ENCODE results near the gene TNFSF10.
"Not testable (repeated sequence)": the region's sequence is repeated elsewhere in the genome, so short reads cannot be mapped to it uniquely, and the experiment has no call there.

The TNFSF10 gene

DNA sequence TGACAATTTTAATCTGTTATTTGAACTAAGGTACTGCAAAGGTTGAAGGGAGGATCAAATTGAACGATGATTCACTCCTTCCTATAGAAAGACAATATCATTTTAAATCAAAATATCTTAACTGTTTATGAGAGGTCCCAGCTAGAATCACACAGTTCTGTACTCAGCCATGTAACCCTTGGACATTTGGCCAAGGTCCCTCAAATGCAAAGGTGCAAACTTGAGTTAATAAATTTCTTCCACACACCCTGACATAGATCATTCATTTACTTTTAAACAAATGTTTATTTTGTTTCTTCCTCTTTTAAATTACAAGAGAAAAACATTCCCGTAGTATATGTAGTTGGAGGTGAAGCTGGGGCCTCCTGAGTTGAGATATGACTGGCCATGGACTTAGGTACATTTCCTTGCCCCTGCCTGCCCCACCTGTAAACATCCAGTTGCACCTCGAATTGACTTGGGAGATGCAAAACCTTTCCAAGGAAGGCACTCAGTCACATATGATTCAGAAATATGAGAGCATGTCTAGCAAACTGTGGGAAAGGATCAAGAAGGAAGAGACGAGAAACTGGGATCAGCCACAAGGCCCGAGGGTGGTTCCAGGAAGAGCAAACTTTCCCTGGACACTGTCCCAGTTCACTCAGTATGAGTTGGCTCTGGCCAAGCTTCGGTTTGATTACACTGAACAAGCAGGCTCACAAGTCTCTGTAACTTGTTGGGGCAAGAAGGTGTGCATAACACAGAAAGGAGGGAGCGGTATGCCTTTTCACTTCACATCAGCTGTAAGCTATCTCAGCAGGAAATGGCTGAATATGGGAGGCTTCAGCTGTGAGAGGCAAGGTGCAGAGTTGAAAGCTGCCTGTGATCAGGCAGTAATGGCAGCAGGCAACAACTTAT is 6.7 kb downstream of the TNFSF10 start:
- DNase-seq: no peak

DNA sequence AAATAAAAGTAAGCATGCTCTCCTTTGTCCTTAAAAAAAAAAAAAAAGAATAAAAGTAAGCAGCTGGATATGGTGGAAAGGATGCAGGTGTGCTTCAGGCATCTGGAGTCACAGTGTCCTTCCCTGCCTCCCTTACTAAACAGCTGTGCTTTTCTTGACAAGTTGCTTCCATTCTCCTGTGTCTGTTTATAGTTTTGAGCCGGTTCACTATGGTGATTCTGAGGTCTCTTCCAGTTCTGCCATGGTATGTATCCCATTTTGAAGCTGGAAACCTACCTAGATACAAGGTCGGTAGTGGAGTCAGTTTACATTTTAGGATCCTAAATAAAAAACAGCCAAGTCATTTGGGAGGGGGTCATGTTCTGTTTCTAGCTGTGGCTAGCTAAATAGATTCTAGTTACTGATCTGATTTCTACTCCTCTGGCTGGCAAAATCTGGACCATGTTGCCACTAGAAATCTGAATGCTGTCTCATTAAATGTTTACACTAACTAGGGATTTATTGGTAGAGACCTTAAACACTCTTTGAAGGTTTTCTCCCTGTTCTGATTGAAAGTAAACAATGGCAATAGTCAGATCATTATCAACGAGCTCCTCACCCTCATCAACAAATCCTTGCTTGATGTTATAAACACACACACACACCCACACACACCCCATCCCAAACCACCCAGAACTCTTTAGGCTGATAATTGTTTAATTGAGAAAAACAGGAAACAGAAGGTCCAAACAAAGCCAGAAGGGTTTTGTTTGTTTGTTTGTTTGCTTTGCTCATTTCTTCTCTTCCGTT is 7.9 kb downstream of the TNFSF10 start:
- no peak for DNase-seq

DNA sequence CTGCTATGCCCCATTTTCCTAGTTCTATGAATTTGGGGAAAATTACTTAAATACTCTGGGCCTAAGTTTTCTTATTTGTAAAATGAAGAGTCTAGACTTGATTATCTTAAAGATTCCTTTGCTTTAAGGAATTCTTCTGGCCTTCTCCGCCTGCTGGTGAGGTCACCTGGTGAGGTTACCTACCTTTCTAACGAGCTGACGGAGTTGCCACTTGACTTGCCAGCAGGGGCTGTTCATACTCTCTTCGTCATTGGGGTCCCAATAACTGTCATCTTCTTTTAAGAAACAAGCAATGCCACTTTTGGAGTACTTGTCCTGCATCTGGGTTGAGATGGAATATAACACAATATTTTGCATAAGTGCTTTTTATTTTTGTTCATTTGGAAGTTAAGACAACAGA is 8.6 kb downstream of the TNFSF10 start:
- DNase-seq: no peak

DNA sequence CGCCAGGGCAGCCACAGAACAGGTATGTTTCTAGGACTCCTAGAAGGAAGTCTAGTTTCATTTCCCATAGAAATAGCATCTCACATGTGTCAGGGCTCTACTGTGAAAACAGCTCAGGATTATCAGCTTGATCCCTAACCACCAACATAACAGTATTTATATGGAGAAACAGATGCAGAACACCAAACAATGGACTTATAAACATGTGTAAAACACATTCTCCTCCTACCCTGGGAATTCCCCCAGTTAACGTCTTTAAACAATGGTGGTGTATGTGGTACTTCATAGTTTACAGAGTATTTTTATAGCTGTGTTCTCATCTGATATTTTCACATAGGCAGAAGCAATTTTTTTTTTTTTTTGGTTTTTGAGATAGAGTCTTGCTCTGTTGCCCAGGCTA is 9.7 kb downstream of the TNFSF10 start:
- DNase-seq: no peak

DNA sequence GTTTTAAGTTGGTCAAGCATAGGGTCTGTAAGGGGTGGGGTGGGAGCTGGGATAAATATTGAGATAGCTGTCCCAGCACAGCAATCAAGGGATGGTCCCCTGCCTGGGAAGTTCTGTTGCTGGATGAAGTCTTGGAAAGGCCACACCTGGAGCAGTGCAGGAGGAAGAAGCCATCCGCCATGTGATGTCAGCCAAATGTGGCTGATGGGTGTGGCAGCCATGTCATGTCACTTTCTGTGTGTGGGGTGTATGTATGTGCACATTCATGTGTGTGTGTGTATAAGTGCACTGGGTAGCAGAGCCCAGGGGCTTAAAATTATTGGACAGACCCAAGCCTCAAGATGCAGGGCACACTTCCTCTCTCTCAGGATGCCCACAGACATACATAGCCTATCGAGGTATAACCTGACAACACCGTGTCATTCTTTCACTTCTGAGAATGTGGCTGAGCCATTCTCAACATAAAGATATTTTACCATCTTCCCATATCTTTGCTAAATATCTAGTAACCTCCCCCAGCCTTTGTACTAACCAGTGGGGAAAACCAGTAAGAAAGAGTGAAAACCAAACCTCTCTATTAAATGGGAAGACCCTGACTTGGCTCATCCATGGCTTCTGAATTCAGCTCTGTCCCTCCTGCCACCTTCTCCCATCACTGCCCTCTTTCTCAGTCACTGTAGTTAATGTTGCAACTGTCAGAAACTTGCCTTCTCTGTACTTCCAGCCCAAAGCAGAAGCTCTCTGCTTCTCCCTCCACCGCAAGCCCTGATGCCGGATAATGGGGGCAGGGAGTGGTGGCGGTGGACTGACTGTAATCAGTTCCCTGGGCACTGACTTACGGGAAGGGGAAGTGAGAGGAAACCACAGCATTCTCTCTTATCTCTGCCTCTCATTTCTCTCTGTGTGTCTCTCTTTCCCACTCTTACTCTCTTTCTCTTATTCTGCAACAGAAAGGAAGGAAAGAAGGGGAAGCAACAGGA is 11.2 kb downstream of the TNFSF10 start:
- DNase-seq: no peak

DNA sequence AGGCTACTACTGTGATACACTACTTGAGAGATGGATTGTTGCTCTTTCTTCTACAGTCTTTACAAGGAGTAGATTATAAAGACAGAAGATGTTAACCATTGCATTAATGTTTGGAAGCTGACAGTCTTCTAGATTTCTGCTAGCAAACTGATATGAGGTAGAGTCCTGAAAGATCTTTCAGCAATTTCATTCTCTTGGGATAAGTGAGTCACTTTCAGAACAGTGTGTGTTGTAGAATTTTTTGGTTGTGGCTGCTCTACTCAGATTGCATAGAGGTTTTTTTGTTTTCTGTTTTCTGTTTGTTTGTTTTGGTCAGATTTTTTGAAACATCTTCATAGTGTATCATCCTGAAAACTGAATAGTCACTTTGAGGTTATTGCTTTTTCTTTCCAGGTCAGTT is 17.1 kb downstream of the TNFSF10 start:
- no peak for DNase-seq

DNA sequence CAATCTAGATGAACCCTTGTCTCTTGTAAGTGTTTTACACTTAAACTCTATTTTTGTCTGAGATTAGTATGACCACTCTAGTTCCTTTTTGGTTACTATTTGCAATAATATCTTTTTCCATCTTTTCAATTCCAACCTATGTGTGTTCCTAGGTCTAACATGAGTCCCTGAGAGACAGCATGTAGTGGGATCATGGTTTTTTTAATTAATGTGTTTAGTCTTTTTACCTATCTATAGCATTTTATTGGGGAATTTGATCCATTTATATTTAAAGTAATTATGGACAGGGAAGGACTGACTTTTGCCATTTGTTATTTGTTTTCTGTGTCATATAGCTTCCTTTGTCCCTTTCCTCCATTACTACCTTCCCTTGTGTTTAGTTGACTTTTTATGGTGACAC is 21.7 kb downstream of the TNFSF10 start:
- DNase-seq: no peak

DNA sequence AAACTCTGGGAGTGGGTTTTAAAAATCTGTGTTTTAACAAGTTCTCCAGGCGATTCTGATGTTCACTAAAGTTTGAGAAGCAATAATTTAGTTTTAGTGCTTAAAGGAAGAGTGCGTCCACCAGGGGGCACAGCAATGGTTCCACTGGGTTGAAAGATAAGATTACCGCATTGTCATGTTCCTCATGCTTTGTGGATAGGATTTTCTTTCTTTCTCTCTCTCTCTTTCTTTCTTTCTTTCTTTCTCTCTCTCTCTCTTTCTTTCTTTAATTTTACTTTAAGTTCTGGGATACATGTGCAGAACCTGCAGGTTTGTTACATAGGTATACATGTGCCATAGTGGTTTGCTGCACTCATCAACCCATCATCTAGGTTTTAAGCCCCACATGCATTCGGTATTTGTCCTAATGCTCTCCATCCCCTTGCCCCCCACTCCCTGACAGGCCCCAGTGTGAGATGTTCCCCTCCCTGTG is 33.0 kb downstream of the TNFSF10 start:
- not testable (repeated sequence) for DNase-seq

DNA sequence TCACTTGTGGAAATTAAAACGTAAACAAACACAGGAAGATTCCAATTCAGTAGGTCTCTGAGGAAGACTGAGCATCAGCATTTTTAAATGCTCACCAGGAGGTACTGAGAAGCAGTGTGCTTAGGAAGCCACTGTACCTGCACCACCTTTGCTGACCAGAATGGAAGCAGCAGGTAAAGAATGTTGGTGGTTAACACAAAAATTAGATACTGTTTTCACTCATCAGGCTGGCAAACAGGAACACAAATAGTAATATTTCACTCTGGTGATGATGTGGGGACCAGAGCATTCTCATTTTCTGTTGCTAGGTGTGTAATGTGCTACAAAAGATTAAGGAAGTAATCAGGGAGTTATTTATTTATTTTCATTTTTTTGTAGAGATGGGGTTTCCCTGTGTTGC is 45.1 kb downstream of the TNFSF10 start:
- no peak for DNase-seq

DNA sequence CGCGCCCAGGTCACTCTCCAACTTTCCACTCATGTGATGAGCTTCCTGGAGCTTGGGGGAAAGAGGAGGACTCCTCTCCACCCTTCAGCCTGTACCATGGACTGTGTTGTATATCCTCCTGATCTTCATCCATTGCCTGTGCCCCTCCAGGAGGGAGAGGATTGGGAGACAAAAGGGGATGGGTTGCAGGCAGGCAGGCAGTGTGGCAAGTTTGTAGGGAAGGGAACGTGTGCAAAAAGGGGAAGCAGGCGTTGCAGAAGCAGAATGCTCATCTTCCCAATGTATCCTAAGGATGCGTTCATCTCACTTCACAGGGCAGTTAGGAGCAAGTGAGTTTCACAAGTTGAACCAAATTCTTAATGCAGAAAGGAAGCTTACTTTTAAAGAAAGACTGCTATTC is 46.9 kb downstream of the TNFSF10 start:
- DNase-seq: no peak

DNA sequence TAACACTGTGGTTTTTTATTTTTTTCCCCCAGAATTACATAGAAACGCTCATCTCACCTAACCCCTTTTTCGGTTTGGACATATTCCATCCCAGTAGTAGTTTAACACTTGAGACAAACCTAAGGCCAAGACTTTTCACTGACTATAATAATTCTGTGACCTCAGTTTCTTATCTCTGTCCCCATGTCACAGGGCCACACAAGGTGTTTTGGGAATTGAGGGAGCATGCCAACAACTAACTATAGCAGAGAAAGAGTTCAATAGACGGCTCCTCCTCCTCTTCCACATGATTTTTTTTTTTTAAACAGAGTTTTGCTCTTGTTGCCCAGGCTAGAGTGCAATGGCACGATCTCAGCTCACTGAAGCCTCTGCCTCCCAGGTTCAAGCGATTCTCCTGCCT is 47.5 kb downstream of the TNFSF10 start:
- no peak for DNase-seq

DNA sequence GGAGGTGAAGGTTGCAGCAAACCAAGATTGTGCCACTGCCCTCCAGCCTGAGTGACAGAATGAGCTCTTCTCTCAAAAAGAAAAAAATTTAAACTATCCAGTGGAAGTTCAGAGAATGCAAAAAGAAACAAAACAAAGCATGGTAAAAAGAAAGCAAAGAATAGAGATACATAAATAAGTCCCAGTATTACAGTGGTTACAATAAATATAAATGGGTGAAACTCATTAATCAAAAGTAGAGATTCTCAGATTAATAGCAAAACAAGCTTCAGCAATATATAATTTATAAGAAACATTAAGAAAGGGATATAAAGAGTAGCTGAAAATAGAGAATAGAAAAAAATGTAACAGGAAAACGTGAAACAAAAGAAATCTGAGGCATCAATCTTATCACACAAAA is 51.3 kb downstream of the TNFSF10 start:
- DNase-seq: no peak

DNA sequence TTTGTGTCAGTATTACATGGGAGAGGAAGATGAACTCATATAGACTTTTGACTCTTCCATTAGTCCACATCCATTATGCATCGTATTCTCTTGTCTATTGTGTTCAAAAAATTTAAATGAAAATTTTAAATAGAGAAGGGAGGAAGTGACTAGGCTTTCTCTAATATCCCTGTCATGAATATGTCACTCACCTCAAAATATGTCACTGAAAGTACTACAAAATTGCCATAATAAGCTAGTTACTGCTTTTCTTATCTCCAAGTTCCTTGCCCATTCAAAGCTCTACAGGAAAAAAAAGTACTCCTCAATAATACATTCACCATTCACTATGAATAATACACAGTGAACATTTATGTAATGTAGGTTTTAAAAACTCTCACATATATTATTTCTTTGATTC is 52.6 kb downstream of the TNFSF10 start:
- no peak for DNase-seq

DNA sequence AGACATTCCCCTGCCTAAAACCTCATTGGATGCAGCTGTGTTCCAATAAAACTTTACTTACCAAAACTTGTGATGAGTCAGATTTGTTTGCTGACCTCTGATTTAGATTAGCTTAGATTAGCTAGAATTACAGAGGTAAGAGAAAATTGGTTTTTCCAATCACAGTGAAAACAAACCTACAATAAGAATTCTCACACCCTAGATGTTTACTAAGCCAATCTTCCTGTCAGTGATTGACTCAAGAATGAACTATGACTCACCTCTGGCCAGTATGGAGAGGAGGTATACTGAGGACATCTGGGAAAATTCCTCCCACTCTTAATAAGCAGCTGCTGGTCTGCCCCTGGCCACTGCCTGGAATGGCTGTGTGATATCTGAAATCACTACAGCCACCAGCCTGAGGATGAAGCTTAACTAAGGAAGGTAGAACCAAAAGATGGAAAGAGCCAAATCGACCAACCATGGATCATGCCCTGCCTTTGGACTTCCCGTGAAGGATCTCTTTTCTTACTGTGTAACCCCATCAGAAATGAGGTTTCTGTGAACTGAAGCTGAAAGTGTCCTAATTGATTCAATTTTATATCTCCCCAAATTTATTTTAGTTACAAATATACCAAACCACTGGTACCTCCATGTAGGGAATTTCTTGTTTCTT is 55.9 kb downstream of the TNFSF10 start:
- DNase-seq: no peak

DNA sequence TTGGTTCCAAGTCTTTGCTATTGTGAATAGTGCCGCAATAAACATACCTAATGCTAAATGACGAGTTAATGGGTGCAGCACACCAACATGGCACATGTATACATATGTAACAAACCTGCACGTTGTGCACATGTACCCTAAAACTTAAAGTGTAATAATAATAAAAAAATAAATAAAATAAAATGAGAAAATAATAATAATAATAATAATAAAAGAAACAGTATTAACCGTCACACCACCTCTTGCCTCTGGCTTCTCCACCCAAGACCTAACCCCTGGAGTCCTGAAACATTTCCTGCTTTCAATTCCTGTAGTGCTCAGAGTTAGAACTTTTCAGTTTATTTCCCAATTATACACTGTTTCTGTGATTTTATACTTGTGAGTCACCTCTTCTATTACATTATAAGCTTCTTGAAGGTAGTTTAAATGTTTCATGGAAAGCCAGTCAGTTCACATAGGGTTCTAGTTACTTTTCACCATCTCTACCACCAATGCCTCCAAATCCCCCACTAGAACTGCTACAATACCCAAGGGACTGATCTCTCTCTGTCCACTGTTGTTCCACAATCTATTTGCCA is 56.6 kb downstream of the TNFSF10 start:
- no peak for DNase-seq

DNA sequence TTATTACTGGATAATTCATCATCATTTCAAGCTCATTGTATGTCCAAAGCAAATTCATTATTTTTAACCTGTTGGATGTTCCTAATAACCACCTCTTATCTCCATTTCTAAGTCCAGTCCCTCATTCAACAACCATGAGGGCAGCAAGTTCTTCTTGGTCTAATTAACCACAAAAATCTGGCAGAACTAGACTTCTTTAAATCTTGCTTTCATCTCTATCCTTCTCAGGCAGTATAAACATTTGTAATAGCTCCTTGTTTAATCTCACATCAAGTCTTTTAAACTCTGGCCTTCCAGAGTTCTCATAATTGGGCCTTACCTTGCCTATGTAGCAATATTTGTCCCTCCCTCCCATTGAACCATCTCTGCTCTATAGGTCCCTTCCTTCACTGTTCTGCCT is 57.9 kb downstream of the TNFSF10 start:
- DNase-seq: no peak

DNA sequence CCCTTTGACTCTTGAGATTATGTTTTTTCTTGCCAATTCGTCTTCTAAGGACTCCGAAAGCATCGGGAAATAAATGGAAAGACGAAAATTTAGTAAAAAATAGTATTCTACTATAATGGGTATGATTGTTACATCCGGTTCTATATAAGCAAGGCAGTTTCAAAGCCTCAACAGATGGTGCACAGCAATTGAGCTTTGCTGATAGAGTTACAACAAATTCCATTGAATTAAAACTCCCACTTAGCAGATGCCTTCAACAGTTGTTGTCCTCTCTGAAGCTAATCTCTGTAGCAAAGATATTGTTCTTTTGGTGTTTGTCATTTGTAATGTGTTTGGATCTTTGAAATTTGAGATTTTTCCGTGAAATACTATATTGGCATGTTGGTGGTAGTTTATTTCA is 58.9 kb downstream of the TNFSF10 start:
- no peak for DNase-seq

DNA sequence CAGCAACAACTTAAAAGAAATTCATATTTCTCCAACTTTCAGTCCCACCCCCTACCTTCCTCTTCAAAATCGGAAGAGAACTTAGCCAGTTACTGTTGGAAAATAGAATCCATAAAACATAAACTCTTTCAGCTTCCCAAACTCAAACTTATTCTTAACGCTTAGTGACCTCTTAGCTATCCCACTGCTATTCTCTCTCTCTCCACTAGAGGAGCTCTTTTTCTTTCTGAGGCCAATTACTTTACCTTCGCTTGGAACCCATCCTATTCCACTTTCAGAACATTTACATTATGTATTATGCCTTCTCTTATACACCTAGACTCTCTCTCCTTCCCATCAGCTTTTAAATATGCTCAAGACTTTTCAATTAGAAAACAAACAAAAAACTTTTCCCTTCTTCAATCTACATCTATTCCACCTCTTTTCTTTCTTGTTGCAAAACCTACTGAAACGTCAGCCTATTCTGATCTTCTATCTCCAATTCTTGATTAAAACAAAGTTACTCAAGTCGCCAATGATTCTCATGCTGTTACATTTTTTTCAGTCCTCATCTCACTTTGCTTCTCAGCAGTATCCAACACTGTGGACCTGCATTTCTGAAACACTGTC is 61.6 kb downstream of the TNFSF10 start:
- no peak for DNase-seq

DNA sequence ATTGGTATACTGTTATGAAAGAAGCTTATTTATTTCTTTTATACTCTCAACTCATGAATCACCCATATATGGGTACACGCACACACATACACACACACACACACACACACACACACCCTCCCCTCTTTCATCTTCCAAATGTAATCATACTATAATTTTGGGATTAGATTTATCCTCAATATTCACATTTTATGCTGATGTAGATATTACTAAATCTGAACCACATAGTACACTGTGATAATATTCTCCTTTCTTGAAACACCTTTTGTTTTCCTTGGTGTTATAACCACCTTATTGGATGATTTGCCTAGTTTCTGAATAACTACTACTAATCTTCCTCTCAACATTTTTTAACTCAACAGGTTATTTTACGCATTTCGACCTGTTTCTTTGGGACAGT is 66.8 kb downstream of the TNFSF10 start:
- DNase-seq: no peak
